NCI-H2227 (cell line): ENCODE measurements around the gene SARDH.

ENCODE experiments used
- DNase-seq: peaks from one replicate; lab custom pipeline; 2025; ENCODE audit not compliant: unreplicated experiment; lab: John Stamatoyannopoulos, UW

The SARDH gene

DNA sequence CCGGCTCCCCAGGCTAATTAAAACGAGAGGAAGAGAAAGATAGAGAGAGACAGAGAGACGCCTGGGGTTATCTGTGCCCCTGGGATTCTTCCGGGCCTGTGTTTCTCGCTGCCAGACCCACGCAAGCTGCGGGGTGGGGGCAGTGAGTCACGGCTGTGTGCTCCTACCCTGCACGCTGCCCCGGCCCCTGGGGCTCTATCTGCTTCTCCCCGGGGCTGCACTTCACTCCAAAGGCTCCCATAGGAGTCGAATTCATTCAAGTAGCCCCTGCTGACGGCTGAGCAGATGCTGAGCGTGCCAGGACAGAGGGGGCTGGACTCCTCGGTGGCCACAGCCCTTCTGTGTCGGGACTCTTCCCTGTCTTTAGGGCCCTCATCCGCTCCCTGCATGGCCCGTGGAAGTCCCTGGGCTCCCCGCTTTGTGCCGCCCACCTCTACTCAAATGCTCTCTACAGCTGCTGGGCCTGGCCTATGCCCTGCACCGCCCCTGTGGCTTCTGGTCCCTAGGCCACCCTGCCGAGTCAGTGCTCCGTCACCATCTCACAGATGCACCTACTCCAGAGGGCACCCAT is 22.8 kb downstream of the SARDH start:
- no peak for DNase-seq

DNA sequence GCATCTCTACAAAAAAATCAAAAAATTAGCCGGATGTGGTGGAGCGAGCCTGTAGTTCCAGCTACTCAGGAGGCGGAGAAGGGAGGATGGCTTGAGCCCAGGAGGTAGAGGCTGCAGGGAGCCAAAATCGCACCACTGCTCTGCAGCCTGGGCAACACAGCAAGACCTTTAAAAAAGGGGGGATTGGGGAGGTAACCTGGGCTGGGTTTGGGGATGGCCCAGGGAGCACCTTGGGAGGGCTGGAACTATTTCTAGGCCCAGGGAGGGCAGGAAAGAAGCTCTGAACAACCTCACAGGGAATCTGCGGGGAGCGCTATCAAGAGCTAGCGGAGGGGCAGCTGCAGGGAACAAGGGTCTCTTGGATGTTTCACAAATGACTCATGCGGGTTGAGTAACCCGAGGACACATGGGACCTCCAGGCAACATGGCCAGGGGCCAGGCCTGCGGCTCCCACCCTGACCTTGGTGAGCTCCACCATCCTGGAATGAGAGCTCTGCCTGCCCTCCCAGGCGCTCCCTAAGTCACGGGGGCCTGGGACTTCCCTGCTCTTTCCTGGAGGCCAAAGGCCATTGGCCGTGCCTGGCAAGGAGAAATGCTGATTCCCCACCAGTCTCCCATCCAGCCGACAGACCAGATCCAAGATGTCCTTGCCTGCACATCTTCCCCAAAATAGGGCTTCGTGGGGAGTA is 23.4 kb downstream of the SARDH start:
- DNase-seq = no peak

DNA sequence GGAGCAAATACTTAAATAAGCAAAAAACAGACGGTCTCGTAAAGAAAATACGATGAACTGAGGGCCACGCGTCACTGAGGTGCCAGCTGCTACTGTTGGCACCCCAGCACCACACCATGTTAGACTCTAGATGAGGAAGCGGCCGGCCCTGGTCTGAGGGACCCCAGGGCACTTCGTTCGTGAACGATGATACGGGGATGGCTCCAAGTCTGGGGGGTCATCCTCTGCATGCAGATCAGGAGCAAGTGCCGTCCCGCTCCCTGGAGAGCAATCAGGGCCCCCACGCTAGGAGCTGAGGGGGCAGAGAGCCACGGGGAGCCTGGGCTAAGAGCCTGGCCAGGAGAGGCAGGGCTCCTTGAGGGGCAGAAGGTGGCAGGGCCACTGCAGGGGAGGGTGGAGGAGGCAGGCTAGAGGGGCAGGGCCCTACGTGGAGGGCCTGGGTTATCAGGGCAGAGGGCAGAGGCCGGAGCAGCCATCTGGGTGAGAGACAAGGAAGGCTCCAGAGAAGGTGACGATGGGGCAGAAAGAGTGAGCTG is 24.1 kb downstream of the SARDH start:
- no peak for DNase-seq

DNA sequence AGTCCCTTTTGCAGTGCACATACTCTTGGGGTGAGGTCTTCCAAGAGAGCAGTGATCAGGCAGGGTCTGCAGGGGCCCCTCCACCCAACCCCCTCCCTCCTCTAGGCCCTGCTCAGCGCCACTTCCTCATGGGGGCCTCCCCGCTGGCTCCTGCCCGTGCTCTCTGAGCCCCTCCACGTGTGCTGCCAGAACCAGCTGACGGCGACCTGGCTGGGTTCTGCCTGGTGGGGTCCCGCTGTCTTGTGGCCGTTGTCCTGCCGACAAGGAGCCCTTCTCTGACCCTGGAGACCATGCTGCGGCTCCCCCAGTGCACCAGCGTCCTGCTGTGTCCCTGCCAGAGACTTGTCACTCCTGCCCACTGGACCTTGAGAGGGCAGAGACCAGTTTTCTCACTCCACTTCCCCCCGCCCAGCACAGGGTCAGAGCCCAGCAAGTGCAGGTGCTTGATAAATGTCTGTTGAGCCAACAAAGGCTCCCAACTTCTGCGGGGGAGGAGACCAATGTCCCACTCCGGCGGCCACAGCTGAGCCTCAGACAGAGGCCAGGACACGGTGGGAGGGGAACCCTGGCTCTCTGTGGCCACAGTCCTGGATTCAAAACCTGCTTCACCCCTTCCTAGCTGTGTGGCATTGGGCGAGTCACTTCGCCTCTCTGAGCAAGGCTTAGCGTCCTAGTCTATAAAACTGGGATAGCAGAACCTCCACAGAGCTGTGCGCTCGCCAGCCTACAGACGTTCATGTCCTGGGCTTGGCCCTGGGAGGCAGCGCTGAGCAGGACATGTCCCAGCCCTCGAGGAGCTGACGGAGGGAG is 24.8 kb downstream of the SARDH start:
- DNase-seq = no peak

DNA sequence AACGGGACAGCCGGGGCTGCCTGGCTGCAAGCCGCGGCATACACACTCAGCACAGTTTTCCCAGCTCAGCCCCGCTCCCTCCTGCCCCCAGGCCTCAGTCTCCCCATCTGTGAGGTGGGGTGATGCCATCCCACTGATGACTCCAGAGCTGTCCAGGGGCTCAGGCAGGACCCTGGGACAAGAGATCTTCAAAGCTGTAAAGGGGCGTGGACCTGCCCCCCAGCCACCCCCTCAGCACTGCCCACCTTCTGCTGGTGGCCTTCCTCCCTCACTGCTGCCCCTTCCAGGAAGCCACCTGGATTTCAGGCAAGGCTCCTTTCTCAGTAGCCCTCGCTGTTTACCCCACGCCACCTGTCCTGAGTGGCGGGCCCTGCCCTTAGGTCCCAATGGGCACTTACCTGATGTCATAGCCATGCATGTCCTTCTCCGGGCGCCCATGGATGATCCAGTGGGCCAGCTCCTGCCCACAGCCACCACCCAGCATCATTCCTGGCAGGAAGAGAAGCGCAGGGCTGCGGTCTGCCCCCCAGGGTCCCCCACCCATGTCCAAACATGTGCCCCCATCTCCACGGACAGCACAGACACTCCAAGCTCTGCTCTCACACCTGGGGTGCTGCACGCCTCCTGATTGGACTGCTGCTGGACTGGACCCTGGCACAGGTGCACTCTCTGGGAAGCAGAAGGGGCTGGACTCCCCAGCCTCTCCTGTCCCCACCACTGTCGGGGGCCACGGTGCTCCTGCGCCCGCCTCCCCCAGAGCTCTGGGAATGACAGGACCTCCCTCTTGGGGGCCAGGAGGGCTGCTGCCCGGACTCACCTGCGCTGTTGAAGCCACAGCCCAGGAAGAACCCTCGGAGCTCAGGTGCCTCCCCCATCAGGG is 25.7 kb downstream of the SARDH start:
- DNase-seq = no peak

DNA sequence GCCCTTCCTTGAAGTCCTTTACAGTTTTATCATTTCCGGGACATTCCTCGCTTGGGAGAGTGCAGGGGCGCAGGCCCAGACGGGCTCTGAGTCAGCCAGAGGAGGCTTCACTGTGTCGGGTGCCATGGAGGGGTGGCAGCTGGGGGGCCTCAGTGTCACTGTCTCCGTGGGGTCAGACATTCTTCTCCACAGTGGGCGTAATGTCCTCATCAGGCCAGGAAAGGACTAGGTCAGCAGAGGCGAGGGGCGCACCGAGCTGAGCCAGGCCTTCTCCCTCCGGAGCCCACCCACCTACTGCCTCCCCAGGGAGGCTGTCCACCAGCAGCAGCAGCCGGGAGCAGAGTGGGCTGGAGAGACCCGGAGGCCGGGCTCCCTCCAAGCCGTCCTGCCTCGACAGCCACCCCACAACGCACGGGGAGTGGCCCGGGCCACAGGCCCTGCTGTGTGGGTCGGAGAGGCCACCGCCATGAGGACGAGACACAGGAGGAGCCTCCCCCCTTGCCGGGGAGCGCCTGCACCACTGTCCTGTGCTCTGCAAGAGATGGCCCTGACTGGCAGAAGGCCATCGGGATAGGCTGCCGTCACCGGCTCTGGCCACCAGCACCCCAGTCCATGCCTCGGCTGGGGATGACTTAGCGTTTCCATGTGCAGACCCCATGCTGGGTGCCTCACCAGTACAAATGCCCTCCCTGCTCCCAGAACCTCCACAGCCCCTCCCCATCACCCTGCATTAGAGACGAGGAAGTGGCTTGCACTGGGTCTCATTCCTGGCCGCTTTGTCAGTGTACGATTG is 26.5 kb downstream of the SARDH start:
- no peak for DNase-seq

DNA sequence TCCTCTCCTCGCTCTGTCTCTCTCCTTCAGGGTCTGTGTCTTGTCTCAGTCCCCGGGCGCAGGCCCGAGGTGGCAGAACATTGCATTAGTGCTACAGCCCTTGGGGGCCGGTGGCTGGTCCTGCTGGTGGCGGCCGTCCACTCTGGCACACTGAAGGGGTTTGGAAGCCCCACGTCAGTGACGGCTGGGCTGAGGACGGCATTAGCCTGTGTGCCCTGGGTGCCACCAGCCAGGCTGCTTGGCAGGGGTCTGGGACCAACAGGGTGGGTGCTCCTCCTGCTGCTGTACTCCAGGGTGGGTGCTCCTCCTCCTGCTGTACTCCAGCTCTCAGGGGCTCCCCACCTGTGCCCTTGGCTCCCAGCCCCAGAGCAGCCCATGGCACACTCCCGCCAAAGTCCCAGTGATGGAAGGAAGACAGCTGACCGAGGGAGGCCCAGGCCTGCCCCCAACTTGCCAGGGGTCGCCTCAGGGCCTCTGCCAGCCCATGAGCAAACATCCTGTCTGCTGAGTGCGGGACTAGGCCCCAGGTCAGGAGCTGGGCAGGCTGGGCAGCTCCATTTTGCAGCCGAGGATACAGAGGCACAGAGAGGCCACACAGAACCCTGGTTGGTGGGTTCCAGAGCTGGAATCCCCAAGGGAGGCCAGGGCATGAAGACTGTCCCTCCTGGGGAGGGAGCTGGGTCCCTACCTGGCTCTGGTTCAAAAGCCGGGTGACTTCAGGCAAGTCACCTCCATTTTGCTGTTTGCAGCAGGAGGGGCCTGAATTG is 27.3 kb downstream of the SARDH start:
- DNase-seq = no peak

DNA sequence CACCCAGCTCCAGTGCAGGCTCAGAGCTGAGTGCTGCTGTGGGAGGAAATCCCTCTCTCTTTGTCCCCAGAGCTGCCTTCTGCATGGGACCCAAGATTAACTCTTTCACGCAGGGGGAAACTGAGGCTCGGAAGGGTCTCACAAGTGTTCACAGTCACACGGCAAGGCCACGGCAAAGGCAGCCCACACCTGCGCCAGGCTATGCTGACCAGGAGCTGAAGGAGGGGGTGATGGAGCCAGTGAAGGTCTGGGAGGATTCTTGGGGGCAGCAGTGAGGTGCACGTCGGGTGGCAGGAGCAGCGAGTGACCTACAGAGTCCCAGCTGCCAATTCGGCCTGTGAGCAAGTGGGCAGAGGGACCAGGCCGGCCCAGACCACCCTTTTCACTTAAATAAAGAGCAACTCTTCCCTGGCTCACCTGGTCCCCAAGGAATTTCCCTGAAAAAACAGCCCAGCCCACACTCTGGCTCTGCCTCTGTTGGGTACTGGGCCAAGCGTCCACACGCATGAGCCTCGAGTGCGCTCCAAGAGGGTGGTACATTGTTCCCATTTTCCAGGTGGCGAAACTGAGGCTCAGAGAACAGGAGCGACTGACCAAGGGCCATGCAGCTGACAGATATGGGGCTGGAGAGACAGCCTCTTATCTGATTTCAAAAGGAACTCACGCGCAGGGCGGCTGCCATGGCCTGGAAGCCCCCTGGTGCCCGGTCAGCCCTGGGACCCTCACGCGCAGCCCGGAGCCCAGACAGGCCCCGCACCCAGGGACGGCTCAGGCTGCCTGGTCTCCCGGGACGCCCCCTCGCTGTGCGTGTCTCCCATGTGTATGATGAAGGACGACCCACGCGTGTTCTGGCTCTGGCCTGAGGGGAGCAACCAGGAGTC is 28.2 kb downstream of the SARDH start:
- no peak for DNase-seq

DNA sequence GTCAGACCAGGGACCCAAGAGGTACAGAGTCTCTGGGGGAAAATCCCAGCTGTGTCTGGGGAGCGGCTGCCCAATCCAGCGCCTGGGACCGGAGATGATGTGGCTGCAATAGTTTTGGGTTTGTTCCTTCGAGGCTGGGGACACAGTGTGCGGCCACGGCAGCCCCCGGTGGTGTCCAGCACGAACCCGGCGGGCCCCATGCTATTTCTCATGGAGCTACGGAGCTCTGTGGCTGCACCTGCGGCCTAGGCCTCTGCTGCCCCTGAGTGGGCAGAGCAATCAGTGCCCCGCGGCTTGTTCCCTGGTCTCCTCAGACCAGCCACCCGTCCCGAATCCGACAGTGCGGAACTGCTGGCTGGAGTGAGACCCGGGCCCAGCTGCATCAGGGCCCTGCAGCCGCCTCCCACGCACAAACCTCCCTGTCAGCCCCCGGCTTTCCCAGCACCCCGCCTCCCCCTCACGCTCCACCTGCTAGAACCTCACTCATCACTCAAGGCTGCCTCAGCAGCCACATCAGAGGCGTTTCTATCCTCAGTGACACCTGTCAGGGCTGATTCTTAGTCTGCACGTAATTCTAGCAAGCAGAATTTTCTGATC is 29.0 kb downstream of the SARDH start:
- no peak for DNase-seq

DNA sequence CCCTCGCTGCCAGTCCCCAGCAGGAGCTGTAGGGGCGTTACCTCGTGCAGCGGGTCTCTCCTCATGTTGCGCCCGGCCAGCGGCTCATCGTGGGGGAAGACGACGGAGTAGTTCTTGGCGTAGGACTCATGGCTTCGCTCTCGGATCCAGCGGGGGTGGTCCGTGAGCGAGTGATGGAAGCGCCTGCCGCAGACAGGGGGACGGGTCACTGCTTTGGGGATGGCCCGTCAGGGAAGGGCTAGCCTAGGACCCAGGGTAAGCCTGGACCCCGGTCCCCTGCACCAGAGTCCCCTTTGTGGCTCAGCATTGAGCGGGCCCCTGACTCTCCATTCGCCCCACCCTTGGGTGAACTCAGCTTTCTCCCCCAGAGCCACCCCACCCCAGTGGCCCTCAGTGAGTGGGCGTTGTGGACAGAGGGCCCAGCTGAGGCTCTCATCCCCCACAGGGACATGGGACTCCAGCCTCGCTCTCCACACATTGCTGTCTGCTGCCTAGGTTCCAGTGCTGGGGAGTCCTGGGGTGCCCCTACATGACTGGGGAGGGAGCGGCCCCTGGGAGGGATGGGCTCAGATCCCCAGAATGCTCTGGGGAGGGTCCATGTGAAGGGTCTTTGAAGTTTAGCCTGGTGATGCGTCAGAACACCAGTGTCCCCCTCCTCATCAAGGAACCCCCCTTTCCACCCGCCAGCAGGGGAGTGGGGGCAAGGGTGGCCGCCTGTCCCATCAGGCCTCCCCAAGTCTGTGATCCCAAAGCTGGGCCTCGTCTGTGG is 29.7 kb downstream of the SARDH start:
- DNase-seq = no peak

DNA sequence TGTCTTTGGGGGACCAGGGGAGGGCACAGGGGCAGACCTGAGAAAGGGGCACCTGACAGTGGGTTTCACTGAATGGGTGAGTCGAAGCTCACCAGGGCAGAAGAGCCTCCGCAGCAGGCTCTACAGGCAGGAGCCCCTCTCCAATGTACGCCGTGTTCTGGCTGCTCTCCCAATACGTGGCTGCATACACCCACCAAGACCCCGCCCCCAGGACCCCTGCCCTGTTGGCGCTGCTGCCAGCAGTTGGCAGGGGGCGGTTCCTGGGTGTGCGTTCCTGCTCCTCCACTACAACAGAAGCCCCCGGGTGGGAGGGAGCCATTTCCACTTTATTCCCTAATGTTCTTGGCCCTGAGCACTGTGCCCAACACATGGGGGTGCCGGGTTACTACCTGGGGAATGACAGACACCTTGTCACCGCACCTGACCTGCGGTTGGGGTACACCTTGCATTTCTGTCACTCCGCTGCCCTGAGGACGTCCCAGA is 30.3 kb downstream of the SARDH start:
- no peak for DNase-seq

DNA sequence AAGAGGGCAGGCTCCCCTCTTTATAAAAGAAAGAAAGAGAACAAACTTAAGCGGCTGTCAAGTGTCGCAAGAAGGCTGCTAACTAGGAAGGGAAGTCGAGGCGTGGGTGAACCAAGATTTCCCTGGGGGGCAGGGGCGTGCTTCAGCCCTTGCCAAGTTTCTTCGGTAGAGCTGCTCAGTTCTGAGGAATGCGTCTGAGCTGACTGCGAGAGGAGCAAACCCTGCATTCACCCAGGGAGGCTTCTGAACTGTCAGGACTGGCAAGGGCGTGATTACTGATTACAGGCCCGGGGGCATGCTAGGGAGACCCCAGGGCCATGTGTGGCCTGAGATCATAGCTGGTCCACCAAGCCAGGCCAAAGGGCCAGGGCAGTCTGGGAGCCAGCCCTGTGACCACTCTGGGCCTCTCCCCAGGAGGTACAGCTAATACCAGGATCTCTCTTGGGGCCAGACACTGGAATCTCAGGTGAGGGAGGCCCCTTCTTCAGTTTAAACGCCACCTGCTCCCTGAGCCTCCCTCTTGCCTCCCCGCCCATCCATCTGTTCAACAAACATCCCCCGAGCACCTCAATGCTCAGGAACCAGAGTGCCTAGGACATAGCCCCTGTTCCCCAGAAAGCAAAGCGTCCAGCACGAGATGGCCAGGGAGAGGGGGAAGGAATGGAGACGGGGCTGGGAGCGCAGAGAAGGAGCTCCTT is 30.9 kb downstream of the SARDH start:
- no peak for DNase-seq

DNA sequence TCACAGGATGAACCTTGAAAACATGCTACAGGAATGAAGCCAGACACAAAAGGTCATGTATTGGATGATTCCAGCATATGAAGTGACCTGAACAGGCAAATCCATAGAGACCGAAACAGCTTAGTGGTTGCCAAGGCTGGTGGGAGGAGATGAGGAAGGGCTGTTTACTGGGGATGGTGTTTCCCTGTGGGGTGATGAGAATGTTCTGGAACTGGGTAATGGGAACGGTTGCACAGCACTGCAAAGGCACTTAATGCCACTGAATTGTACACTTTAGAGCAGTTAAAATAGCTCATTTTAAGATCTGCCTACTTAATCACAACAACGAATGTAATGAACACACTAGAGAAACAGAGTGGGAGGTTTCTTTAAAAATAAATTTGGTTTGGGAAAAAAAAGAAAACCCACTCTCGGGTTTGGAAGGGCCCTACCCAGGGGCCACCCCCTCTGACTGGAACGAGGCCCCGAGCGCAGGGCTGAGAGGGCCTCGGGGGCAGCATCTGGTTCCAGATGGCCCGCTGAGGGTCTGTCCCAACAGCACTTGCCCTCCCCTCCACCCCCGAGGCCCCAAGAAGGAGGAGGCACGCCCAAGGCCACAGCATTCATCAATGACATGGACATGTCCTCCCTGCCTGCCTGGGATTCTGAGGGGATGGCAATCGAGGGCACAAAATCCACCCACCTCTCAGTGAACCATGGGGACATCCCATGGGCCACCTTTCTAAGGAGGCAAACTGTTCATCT is 31.7 kb downstream of the SARDH start:
- no peak for DNase-seq

DNA sequence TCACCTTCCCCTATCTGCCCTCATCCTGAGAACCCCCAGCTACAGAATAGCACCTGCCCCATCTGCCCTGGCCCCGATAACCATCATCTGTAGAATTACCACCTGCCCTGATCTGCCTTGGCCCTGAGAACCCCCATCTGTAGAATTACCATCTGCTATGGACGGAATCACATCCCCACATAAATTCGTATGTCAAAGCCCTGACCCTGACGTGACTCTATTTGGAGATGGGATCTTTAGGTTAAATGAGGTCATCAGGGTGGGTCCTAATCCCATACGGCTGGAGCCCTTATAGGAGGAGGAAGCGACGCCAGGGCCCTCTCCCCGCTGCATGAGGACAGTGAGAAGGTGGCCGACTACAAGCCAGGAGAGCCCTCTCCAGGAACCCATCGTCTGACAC is 32.6 kb downstream of the SARDH start:
- DNase-seq = no peak

DNA sequence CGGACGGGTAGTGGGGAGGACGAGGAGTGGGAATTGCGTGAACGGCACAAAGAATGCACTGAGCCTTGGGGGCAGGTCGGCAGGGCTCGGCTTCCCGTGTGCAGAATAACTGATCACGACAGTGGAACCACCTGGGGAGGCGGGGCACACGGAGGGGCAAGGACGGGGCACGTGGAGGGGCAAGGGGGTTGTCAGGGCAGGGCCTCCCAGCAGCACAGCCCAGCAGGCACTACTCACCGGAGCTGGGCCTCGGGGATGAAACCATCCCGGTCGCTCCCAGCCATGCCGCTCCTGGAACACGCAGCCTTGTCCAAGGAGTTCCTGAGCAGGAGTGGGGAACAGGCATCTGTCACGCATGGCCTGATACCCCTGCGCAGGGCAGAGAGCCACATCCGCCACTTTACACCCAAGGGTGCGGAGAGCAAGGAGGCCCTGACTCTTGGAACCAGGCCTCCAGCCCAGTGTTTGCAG is 33.4 kb downstream of the SARDH start:
- DNase-seq = no peak
